Subcutaneous abdominal adipose tissue (tissue), 5 donors: ENCODE measurements around the gene TRIOBP.
"Not testable (repeated sequence)": the region's sequence is repeated elsewhere in the genome, so short reads cannot be mapped to it uniquely, and the experiment has no call there.

Source experiments
- H3K27ac ChIP-seq: one replicate; pipeline ENCODE4 v1.7.0; 2013; ENCODE audit warnings: low read depth, mild to moderate bottlenecking, inconsistent platforms, low read length, moderate library complexity
- H3K27me3 ChIP-seq, 5 donors: one replicate each; pipeline ENCODE4 v1.7.0; 2013; ENCODE audit warnings: low read length in 5 of 5, inconsistent platforms in 1 of 5; ENCODE audit not compliant: control insufficient read depth in 5 of 5, insufficient read depth in 4 of 5
- H3K36me3 ChIP-seq, 5 donors: one replicate each; pipeline ENCODE4 v1.7.0; 2013; ENCODE audit warnings: low read length in 5 of 5; ENCODE audit not compliant: control insufficient read depth in 5 of 5, insufficient read depth in 5 of 5
- H3K4me1 ChIP-seq, 5 donors: one replicate each; pipeline ENCODE4 v1.7.0; 2013; ENCODE audit warnings: low read length in 5 of 5, mild to moderate bottlenecking in 3 of 5, moderate library complexity in 1 of 5; ENCODE audit not compliant: control insufficient read depth in 5 of 5, insufficient read depth in 5 of 5
- H3K4me3 ChIP-seq, 5 donors: one replicate each; pipeline ENCODE4 v1.7.0; 2013; ENCODE audit warnings: low read length in 5 of 5, low read depth in 1 of 5
- H3K9ac ChIP-seq, 5 donors: one replicate each; pipeline ENCODE4 v1.7.0; 2013; ENCODE audit warnings: low read length in 5 of 5, mild to moderate bottlenecking in 4 of 5, moderate library complexity in 3 of 5
- H3K9me3 ChIP-seq, 5 donors: one replicate each; pipeline ENCODE4 v1.7.0; 2013; ENCODE audit warnings: low read length in 5 of 5; ENCODE audit not compliant: control insufficient read depth in 5 of 5
- donor health status: healthy.
- donor health status: healthy.
- donor health status: healthy.
- donor health status: healthy.
- donor health status: healthy.

Gene TRIOBP

DNA sequence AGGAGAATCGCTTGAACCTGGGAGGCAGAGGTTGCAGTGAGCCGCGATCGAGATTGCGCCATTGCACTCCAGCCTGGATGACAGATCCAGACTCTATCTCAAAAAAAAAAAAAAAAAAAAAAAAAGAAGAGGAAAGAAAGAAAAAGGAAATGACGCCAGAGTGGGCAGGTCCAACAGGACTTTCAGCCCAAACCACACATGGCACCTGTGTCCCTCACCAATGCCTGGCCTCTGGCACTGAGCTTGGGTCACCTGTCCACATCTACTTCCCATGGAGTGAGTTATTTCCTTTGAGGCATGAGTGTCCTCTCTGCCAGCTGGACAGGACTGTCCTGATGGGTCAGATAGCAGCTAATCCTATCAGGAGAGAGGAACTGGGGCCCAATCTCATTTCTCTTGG is 95.6 kb downstream of the TRIOBP start:
- Histone ChIP-seq H3K4me3 (no peak overlapping the region), H3K27me3 (no peaks in the 10 kb centered on the region), H3K9me3 (no peaks in the 10 kb centered on the region), H3K9ac (no peak overlapping the region), H3K36me3 (no peaks in the 10 kb centered on the region), H3K4me1 (peaks cover 0 to 3% (median 0%) of the 10 kb centered on the region in 5 donors), H3K27ac (no peak overlapping the region)

- Histone ChIP-seq H3K9me3 (no peaks in the 10 kb centered on the region), H3K4me3 (no peak overlapping the region), H3K9ac (no peak overlapping the region), H3K4me1 (peaks cover 0 to 3% (median 0%) of the 10 kb centered on the region in 5 donors), H3K27me3 (no peaks in the 10 kb centered on the region), H3K36me3 (no peaks in the 10 kb centered on the region), H3K27ac (no peak overlapping the region)
These were observed 97.5 kb downstream of the TRIOBP start for GRCh38 chr22:37794376-37794775.

DNA sequence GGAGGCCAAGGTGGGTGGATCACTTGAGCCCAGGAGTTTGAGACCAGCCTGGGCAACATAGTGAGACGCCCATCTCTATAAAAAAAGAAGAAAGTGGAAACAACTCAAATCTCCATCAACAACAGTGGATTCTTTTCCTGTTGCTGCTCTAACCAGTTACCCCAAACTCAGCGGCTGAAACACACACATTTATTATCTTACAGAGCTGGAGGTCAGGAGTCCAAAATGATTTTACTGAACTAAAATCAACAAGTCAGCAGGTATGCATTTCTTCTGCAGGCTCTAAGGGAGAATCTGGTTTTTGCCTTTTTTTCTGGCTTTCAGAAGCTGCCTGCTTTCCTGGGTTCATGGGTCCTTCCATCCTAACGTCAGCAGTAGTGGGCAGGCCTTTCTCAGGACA is 99.2 kb downstream of the TRIOBP start:
- Histone ChIP-seq H3K27me3 (no peaks in the 10 kb centered on the region), H3K9me3 (no peaks in the 10 kb centered on the region), H3K4me3 (no peak overlapping the region), H3K27ac (no peak overlapping the region), H3K36me3 (no peaks in the 10 kb centered on the region), H3K4me1 (peaks cover 0 to 3% (median 0%) of the 10 kb centered on the region in 5 donors), H3K9ac (no peak overlapping the region)

DNA sequence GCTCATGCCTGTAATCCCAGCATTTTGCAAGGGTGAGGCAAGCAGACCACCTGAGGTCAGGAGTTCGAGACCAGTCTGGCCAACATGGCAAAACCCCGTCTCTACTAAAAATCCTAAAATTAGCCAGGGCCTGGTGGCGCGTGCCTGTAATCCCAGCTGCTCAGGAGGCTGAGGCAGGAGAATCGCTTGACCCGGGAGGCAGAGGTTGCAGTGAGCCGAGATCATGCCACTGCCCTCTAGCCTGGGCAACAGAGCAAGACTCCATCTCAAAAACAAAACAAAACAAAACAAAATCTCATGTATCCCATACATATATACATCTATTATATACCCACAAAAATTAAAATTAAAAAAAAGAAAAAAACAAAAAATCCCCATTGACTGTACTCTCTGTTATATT is 100.4 kb downstream of the TRIOBP start:
- H3K4me3 ChIP-seq, H3K36me3 ChIP-seq, H3K9me3 ChIP-seq, H3K9ac ChIP-seq, H3K27me3 ChIP-seq, H3K27ac ChIP-seq, H3K4me1 ChIP-seq: not testable (repeated sequence)

DNA sequence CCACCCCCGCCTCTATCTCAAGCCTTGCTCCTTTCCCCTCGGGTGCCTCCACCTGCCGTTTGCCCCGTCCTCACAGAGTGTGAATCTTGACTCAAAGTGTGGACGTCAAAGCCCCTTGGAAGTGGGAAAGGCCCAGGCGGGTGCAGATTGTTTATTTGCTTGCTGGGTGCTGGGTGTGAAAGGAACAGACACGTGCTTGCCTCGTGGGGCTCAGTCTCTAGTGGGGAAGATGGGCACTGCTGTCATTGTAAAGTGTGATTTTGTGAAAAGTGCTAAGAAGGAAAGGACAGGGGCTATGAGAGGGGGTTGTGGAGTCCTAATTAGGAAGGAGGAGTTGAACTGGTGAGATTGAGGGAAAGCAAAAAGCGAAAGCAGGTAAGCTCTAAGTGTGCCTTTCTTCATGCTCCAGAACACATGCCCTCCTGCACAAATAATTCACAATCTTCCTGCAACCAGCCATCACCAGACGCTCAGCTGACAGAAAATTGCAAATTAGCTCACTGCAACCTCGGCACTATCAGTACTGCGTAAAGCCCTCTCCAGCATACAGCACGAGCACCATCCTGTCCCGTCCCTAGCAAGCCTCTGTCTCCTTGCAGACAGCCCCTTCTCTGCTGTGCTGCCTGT is 101.1 kb downstream of the TRIOBP start:
- no peaks in the 10 kb centered on the region for H3K36me3 ChIP-seq

DNA sequence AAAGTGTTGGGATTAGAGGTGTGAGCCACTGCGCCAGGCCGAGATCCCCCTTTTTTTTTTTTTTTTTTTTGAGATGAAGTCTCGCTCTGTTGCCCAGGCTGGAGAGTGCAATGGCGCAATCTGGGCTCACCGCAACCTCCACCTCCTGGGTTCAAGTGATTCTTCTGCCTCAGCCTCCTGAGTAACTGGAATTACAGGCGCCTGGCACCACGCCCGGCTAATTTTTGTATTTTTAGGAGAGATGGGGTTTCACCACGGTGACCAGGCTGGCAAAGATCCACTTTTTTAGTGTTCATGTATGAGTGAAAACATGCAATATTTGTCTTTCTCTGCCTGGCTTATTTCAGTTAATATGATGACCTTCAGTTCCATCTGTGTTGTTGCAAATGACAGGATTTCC is 103.1 kb downstream of the TRIOBP start:
- not testable (repeated sequence) for H3K27ac ChIP-seq

More for the DNA sequence above, 101.1 kb downstream of the TRIOBP start:
- Histone ChIP-seq H3K9ac (no peak overlapping the region), H3K4me1 (peaks cover 0 to 13% (median 12%) of the 10 kb centered on the region in 5 donors), H3K4me3 (no peak overlapping the region), H3K9me3 (no peaks in the 10 kb centered on the region), H3K27ac (no peak overlapping the region), H3K27me3 (no peaks in the 10 kb centered on the region)

DNA sequence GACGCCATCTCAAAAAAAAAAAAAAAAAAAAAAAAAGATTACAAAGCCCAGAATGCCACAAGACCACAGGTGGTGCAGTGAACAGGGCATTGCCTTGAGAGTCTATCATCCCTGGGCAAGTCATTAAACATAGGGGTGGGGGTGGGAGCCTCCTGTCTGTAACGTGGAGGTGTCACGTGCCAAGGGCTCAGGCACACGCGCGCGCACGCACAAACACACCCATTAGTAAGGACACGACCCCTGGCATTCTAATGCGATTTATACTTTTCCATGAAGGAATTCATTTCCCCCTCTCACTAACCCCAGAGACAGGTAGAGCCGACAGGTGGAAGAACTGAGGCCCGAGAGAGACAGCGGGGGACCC is 105.1 kb downstream of the TRIOBP start:
- peak overlapping the region in 4 of 5 donors; percentile 65 to 74 (median 70) for H3K4me3 ChIP-seq
- H3K27ac ChIP-seq, result no peak overlapping the region
- H3K4me1 ChIP-seq, result peaks cover 2 to 48% (median 43%) of the 10 kb centered on the region in 5 donors
- H3K9me3 ChIP-seq, result no peaks in the 10 kb centered on the region
- peak overlapping the region in 4 of 5 donors; percentile 55 to 77 (median 64) for H3K9ac ChIP-seq
- no peaks in the 10 kb centered on the region for H3K27me3 ChIP-seq
- H3K36me3 ChIP-seq, result no peaks in the 10 kb centered on the region

More for the DNA sequence above, 103.1 kb downstream of the TRIOBP start:
- not testable (repeated sequence) for H3K9ac ChIP-seq, H3K27me3 ChIP-seq, H3K4me3 ChIP-seq, H3K9me3 ChIP-seq, H3K36me3 ChIP-seq
- H3K4me1 ChIP-seq, result peaks cover 0 to 30% (median 26%) of the 10 kb centered on the region in 5 donors

- no peaks in the 10 kb centered on the region for H3K27me3 ChIP-seq
- peaks cover 2 to 52% (median 48%) of the 10 kb centered on the region in 5 donors for H3K4me1 ChIP-seq
- H3K4me3 ChIP-seq, result peak overlapping the region; percentile 65 to 75 (median 71)
- no peaks in the 10 kb centered on the region for H3K9me3 ChIP-seq
- peak overlapping the region in 4 of 5 donors; percentile 55 to 77 (median 64) for H3K9ac ChIP-seq
- no peaks in the 10 kb centered on the region for H3K36me3 ChIP-seq
- H3K27ac ChIP-seq, result no peak overlapping the region
These were observed 105.7 kb downstream of the TRIOBP start for GRCh38 chr22:37802310-37803194.

DNA sequence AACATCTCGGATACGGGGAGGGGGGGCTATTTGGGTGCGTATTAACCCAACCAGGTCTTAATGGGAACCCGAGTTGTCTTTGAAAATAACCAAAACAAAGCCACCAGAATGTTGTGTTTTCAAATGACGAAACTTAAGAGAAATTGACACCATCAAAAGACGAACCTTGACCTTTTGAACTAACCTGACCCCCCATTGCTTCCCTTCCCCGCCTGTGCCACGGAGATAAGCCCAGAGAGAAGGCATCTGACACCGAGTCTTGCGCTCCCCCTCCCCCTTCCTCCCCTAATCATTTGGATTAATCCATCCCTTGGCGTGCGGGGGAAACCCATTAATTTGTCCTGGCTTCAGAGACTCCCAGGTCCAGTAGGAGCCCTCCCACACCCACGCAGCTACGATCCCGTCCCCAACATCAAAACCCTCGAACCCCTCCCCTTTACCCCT is 106.4 kb downstream of the TRIOBP start:
- Histone ChIP-seq H3K9me3 (no peaks in the 10 kb centered on the region), H3K4me1 (peaks cover 2 to 57% (median 52%) of the 10 kb centered on the region in 5 donors), H3K27ac (no peak overlapping the region), H3K27me3 (no peaks in the 10 kb centered on the region), H3K36me3 (no peaks in the 10 kb centered on the region), H3K9ac (no peak overlapping the region), H3K4me3 (peak overlapping the region; percentile 65 to 75 (median 71))
